ENCODE data around the gene WFDC12. TPM values are rescaled to one million over a fixed set of nuclear protein-coding genes. Genes with fewer than 3 reads are reported as not detected.

Gene WFDC12
- polyA plus RNA-seq, 10 donors, result not detected

DNA sequence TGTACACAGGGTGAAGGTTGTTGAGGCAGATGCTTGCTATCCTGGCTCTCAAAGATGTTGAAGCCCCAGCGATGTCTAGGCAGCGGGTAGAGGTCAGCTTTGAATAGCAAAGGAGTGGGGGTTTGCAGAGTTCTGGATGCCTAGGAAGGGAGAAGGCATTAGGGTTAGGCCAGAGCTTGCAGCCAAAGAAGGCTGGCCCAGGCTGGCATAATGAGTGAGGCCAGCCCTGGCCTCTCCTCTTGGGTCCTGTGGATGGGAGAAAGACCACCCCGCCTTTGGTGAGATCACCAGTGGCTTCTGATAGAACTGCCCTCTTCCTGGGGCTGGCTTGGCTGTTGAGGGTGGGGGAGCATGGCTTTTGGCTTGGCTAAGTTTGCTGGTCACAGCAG lies 8.9 kb downstream of the WFDC12 start:
- DNase-seq, result no peak

DNA sequence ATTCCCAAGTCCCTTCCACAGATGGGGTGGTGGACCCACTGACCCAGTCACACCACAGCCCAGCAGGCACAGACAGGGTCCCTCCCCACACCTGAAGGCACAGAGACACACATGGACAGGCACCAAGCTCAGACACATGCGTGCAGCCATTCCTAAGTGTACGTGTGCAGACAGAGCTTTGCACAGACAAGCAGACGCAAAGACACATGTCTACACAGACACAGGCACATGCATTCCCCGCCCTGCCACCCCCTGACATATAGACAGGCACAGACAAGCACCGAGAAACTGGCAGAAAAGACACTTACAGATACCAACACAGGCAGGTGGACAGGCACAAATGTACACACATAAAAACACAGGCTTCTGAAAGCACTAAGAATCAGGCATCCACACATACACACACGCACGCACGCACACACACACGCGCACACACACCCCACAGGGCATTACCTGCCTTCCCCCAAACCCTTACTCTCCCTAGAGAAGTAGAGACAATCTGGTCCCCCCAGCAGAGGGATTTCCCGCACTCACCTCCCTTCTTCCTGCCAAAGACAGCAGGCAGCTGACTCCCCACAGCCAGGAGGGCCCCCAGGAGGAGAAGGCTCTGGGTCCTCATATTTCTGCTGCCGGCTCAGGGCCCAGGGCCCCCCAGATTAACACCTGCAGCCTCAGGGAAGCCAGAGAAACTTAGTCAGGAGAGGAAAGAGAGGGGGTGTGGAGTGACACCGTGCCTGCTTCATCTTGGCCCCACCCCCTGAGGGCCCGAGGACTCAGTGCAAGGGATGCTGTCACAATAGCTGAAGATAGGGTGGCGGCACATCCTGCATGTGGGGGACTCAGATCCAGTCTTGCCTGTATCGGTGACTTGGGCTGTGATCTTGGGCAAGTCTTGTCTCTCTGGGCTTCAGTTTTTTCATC lies 9.5 kb downstream of the WFDC12 start, which contains the start of gene WFDC5:
Gene WFDC5, minus strand, starts transcription at position 710 of the 921 bp plus-strand sequence. Its CDS starts 91 bp downstream, at position 619.
- DNase-seq, result no peak

DNA sequence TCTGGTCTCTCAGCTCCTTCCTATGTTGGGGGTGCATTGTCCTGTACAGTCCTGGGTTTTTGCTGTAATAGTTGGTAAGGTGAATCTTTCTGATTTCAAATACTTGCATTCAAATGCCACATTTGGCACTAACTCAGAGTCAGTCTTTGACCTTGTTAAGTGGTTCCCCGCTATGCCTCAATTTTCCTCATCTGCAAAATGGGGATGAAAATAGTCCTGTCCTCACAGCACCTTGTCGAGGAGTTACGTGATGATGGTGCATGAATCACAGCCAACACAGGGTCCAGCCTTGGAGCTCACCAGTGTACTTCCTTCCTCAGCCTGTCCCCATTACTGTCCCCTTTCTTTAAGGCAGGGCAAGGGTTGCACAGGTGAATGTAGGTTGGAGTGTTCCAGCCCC lies 10.4 kb downstream of the WFDC12 start:
- DNase-seq, result no peak

DNA sequence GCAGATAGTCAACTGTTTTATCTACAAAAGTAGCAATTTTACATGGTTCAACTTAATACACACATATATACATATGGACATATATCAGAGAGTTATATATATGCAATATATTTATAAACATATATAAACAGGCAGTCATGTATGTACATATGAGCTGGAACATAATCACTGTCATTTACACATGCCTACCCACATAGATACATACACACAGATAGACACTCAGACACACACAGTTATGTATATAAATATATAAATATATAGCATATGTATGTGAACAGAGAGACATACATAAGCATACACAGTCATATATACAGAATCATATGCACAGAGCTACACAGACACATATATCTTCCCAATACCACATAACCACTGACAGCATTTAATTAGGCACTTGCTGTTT lies 11.5 kb downstream of the WFDC12 start:
- no peak for DNase-seq

DNA sequence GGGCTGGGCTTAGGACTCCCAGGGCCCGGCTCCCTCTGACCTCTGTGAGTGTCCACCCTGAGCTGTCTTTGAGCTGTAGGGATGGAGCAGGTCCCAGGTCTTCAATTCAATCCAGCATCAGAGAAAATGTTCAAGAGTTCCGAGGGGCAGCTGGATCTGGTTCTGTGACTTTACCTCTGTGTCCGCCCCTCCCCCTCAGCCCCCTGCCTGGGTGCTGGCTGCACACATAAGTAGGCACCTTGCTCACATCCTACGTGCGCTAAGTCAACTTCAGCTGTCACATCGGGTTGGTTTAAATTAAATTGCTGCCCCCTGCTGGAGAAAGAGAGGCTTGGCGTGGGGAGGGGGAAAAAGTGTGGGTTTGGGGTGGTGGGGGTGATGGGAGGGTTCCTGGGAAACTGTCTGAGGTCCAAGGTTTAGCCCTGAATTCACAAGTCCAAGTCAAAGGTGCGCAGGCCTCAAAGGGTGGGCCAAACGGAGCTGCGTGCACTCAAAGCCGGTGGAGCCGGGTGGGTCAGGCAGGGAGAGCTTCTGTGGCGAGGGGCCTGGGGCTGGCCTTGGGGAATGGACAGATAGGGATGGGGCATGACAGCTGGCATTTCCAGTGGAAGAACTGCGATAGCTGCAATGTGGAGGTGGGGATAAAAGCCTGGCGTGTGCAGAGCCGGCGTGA lies 12.3 kb downstream of the WFDC12 start:
- no peak for DNase-seq

DNA sequence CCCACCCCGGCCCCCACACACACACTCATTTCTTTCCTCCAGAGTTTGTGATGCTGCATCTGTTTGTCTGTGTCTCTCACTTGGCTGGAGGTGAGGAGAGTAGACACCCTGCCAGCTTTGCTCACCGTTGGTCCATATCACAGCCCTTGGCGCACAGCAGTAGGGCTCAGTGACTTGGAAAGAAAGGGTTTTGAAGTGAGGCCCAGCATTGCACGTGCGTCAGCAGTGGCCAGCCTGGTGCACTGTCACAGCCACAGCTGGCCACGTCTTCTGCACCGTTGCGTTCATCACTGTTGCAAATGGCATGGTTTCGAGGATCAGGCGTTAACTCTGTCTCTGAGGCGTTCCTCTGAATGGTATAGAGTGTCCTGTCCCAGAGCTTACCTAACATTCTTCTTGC lies 13.0 kb downstream of the WFDC12 start:
- no peak for DNase-seq

DNA sequence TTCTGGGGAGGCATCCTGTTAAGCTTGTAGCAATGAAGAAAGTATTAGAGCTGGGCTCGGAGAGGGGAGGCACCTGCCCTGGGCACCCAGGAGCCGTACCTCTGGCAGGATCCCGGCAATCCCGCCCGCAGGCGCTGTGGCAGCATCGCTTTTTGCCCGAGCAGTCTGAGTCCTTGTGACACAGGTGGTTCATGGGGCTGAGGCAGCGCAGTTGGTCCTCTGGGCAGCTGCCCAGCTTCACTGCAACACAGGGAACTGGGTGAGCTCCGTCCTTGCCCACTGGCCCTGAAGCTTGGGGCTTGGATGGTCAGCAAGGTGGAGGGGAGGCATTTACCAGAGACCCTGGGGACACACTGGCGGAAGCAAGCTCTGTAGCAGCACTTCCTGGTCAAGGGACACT lies 14.0 kb downstream of the WFDC12 start:
- DNase-seq, result no peak

DNA sequence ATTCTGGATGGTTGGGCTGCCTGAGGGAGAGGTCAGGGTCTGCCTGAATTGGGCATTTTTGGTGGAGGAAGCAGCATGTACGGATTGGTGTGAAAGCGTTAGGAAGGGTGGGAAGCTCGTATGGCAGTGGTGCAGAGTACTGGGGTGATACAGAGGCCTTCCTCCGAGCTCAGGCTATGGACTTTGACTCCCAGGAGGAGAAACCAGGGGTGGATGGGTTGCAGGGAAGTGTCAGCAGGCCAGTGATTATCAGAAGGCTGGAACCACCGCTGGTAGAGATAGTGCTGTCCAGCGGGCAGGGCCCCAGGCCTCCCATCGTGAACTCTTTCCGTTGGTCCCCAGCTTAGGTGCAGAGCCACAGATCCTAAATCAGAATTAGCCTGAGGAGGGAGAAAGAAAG lies 14.6 kb downstream of the WFDC12 start:
- no peak for DNase-seq

DNA sequence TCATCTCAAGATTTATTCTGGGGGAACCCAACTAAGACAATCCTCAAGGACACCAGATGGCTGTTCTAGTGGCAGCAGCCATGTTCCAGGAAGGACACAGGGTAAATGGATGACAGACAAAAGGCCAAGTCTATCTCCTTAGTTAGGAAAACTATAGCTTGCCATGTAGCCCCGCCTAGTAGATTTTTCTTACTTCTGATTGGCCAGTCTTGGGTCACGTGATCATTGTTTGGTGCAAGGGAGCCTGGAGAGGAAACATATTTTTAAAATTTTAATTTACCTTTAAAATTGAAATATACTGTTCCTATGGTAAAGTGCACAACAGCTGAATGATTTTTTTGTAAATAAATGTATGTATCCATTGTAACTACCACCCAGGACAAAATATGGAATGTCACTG lies 18.9 kb downstream of the WFDC12 start:
- no peak for DNase-seq

DNA sequence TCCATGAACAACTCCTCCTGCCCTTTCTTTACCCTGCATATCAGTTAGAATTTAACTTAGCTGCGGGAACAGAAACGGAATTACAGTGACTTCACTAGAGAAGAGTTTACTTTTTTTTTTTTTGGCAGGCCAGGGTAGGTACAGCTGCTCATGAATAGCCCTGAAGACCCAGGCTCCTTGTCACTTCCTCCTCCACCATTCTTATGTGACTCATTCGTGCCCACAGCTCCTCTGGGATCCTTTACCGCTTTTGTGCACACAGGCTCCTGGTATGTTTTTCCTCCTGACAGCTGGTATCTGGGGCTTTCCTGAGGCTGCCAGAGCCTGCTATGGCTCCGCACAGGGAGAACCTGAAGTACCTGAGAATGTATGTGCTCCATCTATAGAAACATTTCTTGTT lies 19.5 kb downstream of the WFDC12 start:
- DNase-seq, result peak in 1 of 3 donors; percentile 16

DNA sequence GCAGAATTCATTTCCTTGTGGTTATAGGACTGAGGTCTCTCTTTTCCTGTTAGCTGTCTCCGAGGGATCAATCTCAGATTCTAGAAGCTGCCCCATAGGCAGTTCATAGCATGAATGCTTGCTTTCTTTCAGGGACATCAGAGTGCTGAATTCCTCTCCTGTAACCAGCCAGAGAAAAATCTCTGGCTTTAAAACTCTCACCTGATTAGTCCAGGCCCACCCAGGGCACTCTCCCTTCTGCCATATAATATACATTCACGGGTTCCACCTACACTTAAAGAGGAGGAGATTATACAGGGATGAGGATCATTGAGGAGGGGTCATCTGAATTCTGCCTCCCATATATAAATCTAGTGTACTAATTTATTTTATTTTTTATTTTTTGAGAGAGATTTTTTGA lies 21.2 kb downstream of the WFDC12 start:
- no peak for DNase-seq

DNA sequence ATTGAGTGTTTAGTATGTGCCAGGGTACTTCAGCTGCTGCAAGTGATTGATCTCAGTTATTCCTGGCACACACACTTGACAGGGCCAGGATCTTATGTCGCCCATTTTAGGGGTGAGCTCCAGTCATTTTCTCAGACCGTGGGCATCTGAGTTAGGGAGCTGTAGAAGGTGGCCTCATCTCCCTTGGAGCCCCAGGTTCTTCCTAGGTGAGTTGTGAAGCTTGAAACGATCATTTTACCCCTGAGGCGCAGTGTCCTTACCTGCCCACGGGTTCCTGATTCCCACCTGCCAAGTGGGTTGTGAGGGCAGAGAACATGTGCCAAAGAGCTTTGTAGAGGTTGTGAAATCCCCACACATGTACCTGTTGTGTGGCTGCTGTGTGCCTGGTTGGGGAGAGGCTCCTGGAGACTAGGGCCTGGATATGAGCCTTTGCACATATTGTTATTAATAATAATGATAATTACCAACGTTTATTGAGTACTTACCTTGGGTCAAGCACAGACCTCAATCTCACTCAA lies 22.9 kb downstream of the WFDC12 start:
- DNase-seq, result no peak

DNA sequence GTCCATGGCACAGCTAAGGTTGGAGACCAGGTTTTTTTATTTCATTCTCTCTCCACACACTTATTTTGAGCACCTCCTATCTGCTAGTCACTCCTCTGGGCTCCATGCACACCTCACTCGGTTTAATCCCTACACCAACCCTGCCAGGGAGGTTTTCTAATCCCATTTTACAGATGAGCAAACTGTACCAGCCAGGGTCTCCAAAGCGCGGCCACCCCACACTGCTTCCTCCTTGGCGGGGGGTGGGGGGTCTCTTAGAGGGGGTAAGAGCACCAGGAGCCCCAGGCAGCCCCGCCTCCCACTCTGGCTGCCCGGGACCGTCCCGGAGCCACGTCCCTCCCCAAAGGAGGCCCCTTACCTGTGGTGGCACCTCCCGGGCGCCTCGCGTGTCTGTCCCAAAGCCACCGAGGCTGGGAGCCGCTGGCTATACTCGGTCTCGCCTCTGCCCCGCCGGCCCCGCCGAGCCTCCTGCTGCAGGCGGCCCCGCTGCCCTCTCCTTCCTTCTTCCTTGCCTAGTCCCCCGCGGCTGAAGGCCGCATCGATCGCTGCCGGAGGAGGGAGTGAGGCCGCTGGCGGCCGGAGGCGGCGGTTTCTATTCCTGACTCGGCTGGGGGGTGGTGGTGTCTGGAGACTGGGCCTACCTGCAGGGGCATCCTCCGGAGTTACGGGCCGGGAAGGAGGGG lies 23.6 kb downstream of the WFDC12 start, which contains the start of gene KCNS1:
Gene KCNS1, minus strand, starts transcription at position 565 of the 683 bp plus-strand sequence. CDS start 1,891 bp downstream, outside the sequence.
- no peak for DNase-seq

DNA sequence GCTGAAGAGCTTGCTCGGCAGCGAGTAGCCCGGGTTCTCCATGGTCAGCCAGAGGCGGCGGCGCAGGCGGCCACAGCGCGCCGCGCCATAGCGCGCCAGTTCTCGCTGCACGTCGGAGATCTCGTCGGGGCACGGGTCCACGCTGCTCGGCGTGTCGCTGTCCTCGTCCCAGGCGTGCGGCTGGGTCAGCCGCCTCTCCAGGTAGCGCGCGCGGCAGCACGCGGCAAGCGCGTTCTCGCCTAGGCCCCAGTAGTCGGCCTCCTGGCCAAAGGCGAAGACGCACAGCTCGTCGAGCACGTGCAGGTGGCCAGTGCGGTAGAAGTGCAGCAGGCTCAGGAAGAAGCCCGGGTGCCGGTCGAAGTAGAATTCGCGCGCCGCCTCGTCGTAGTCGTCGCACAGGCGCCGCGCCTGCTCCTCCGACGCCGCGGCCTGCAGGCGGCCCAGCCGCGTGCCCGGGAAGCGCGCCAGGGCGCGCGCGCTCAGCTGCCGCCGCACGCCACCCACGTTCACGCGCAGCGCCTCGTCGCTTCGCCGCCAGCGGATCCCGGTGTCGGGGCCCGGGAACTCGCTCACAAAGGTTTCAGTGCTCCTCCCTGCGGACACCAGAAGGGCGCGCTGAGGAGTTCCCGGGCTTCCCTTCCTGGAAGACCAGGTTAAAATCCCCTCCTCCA lies 26.0 kb downstream of the WFDC12 start:
- DNase-seq, result peak in 2 of 3 donors; percentile 27 to 48

DNA sequence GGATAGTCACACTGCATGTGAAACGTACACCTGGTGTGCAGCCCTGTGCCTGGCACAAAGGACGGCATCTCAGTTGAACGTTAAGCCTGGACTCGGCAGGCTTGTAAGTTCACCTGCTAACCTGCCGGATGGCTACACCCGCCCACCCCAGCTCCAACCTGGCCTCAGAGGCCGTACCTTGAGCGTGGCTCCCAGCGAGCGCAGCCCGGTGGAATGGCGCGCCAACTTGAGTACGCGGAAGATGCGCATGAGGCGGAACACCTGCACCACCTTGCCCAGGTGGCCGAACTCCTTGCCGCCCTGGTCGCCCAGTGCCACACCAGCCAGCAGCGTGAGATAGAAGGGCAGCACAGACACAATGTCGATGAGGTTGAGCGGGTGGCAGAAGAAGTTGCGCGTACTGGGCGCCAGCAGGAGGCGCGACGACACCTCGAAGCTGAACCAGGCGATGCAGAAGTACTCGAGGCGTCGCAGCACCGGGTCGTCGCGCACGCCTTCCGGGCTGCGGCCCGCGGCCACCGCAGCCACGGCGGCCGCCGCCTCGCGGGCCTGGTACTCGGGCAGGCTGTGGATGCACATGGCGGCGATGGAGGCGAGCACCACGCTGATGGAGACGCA lies 26.7 kb downstream of the WFDC12 start:
- peak in 1 of 3 donors; percentile 53 for DNase-seq

DNA sequence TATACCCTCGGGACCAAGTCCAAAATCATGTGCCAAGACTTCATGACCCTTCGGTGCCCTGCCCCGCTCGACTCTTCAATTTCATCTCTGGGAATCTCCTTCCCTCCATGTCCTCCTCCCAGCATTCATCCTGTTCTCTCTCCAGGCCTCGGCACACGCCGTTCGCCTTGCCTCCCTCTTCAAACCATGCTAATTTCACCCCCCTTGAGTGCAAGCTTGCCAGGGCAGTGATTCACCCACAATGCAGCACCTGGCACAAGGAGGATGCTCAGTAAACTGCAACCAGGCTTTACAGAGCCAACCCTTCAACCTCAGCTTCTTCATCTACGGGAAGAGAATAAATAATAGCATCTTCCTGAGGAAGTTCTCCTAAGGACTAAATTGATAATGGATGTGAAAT lies 27.5 kb downstream of the WFDC12 start:
- DNase-seq, result no peak

DNA sequence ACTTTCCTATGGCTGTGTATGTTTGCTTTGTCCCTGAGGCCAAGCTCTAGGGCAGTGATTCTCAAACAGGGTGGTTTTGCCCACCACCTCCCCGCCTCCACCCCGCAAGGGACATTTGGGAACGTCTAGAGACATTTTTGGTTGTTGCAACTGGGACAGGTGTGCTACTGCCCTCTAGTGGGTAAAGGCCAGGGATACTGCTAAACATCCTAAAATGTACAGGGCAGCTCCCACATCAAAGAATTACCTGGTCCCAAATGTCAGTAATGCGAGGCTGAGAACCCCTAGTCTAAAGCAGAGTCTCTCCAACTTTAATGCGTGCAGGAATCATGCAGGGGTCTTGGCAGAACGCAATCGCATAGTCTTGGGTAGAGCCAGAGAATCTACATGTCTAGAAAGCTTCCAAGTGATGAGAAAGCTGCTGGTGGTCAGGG lies 28.4 kb downstream of the WFDC12 start:
- DNase-seq, result peak; percentile 29 to 63 (median 52)

DNA sequence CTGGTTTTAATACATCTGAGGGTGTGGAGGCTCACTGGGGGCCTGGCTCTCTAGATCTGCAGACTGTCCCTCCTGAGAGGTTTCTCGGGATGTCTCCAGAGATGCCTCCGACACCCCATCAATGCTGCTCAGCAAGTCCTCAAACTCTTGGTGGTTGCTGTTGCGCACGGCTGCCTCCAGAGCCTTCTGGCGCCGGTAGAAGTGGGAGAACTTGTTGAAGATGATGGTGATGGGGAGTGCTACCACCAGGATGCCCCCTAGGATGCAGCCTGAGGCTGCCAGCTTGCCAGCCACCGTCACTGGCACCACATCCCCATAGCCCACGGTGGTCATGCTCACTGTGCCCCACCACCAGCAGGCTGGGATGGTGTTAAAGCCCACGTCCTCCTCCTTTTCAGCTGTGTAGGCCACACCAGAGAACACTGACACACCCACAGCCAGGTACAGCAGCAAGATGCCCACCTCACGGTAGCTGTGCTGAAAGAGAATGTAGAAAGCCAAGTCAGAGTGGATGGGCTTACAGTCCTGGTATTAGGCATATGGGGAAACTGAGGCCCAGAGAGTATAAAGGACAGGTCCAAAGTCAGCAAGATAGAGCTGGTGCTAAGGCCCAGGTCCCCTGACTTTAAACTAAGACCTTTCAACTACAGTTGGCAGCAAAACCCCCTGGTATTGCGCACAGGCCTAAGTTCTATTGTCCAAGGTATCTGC lies 29.2 kb downstream of the WFDC12 start:
- DNase-seq, result no peak

DNA sequence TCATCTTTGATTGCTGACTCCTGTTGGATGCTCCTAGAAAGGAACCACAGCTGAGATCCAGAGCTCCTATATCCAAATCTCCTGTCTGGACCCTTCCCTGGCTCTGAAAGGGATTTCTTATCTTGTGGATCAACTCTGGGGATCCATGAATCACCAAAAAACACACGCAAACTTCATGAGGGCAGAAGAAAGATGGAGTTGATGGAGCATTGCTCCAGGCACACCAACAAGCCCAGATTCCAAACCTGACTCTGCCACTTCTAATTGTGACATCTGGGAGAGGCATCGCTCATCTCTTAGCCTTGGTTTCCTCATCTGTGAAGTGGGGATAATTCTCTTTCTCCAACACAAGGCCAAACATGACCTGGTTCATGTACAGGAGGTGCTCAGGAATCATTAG lies 30.1 kb downstream of the WFDC12 start:
- DNase-seq, result no peak

DNA sequence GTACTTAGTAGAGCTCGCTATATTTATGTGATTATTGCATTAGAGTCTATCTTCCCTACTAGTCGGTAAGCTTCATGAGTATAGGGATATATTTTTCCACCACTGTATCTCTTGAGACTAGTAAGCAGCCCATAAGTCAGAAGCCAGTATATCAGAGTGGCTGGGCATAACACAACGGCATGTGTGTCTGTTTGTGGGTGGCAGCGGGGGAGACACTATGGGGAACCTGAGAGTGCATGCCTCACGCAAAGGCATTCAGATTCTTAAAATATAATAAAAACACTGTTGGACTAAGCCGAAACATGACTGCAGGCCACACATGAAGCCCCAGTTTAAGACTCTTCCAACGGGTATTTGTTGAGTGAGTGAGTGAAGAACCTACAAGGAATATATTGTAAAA lies 31.4 kb downstream of the WFDC12 start:
- DNase-seq, result no peak
